Kidney epithelial cell (primary cell): ENCODE data around the gene TPM4. TPM values are rescaled to one million over a fixed set of nuclear protein-coding genes. Genes with fewer than 3 reads are reported as not detected.
"Not testable (repeated sequence)": the region's sequence is repeated elsewhere in the genome, so short reads cannot be mapped to it uniquely, and the experiment has no call there.

Source experiments
- DNase-seq: peaks from one replicate; pipeline ENCODE4 v3.0.0-alpha.2; 2010; ENCODE audit warnings: low read depth
- H3K27me3 ChIP-seq: 2 replicates; pipeline ENCODE4 v1.6.0; 2011; ENCODE audit warnings: low read length; ENCODE audit not compliant: control insufficient read depth, insufficient read depth
- H3K36me3 ChIP-seq: 2 replicates; pipeline ENCODE4 v1.5.1; 2011; ENCODE audit warnings: low read length; ENCODE audit not compliant: control insufficient read depth, insufficient read depth
- H3K4me3 ChIP-seq: 2 replicates; pipeline ENCODE4 v1.5.1; 2011; ENCODE audit warnings: low read depth, mild to moderate bottlenecking, control low read depth, low read length
- CTCF ChIP-seq: IDR thresholded peaks from 2 replicates; pipeline ENCODE4 v1.5.1; 2011; ENCODE audit warnings: mild to moderate bottlenecking, moderate library complexity, low read length, control low read depth, inconsistent platforms; ENCODE audit not compliant: insufficient read depth, poor library complexity, severe bottlenecking
- total RNA-seq: library from RNA; depleted of rRNA; stranded (reverse); fragments of >200 nt; gene quantifications from 2 replicates; pipeline ENCODE4 v1.2.3, GENCODE V29; 2015

The TPM4 gene
- total RNA-seq, 1 donor from 2014 or later: 873 TPM

- H3K27me3 ChIP-seq: no peaks in the 10 kb centered on the region
- TF ChIP-seq CTCF: no peak
- DNase-seq: no peak
- H3K4me3 ChIP-seq: no peak overlapping the region
- no peaks in the 10 kb centered on the region for H3K36me3 ChIP-seq
These were observed 18.2 kb downstream of the TPM4 start for GRCh38 chr19:16094360-16095070.

GRCh38 chr19:16095071-16095571, 18.8 kb downstream of the TPM4 start:
- no peak for DNase-seq
- Histone ChIP-seq H3K27me3 (no peaks in the 10 kb centered on the region), H3K4me3 (no peak overlapping the region), H3K36me3 (no peaks in the 10 kb centered on the region)
- no peak for TF ChIP-seq CTCF

GRCh38 chr19:16096280-16096855, 20.1 kb downstream of the TPM4 start:
- Histone ChIP-seq H3K4me3 (no peak overlapping the region), H3K27me3 (no peaks in the 10 kb centered on the region), H3K36me3 (no peaks in the 10 kb centered on the region)
- DNase-seq: no peak
- no peak for TF ChIP-seq CTCF

- Histone ChIP-seq H3K36me3 (no peaks in the 10 kb centered on the region), H3K27me3 (no peaks in the 10 kb centered on the region), H3K4me3 (no peak overlapping the region)
- TF ChIP-seq CTCF: no peak
- no peak for DNase-seq
These were observed 22.1 kb downstream of the TPM4 start for GRCh38 chr19:16098416-16098768.

- no peak overlapping the region for H3K4me3 ChIP-seq
- DNase-seq: no peak
- no peak for TF ChIP-seq CTCF
- no peaks in the 10 kb centered on the region for H3K27me3 ChIP-seq
- no peaks in the 10 kb centered on the region for H3K36me3 ChIP-seq
These were observed 22.5 kb downstream of the TPM4 start for GRCh38 chr19:16098821-16099220.

GRCh38 chr19:16099314-16099965, 23.1 kb downstream of the TPM4 start:
- not testable (repeated sequence) for H3K4me3 ChIP-seq, DNase-seq, H3K36me3 ChIP-seq

More at GRCh38 chr19:16099314-16099965, 23.1 kb downstream of the TPM4 start:
- not testable (repeated sequence) for H3K27me3 ChIP-seq
